B cell (primary cell): ENCODE data around the gene NTM. TPM values are rescaled to one million over a fixed set of nuclear protein-coding genes. Genes with fewer than 3 reads are reported as not detected.

Experiments
- ATAC-seq: fragments of 200-7000 bp; cut with Tn5 transposase; one replicate; pipeline ENCODE4 v1.10.0; 2021; ENCODE audit warnings: low read depth, mild to moderate bottlenecking, moderate number of reproducible peaks, moderate library complexity
- CTCF ChIA-PET: fragments of 350-600 bp; sonication (Branson Sonifier 250); formaldehyde crosslinking; loops from one replicate; lab custom pipeline; 2021; ENCODE audit warnings: antibody characterized with exemption, inconsistent platforms; lab: Charles Lee
- POLR2A ChIA-PET: fragments of 350-600 bp; sonication (Branson Sonifier 250); formaldehyde crosslinking; loops from one replicate; lab custom pipeline; 2021; ENCODE audit warnings: antibody characterized with exemption; lab: Charles Lee
- DNase-seq: peaks from one replicate; pipeline ENCODE4 v3.0.0; 2013
- H2AFZ ChIP-seq: 2 replicates; pipeline ENCODE4 v1.6.1; 2012; ENCODE audit warnings: mild to moderate bottlenecking, low read depth, low read length; ENCODE audit not compliant: insufficient read depth, poor library complexity, severe bottlenecking
- H3K27ac ChIP-seq, 2 donors: 1 replicate in 1 of 2; 2 replicates in 1 of 2; pipeline ENCODE4 v1.5.1; 2012 to 2013; ENCODE audit warnings: low read length in 2 of 2, mild to moderate bottlenecking in 2 of 2, moderate library complexity in 1 of 2
- H3K27me3 ChIP-seq, 4 experiments: fragments of 200-600 bp in 1 of 4; sonication (generic) in 1 of 4; replicated peaks in 1 of 4; 1 replicate in 2 of 4; 2 replicates in 2 of 4; pipeline versions ENCODE4 v1.6.1 to v1.7.0; 2013 to 2016; ENCODE audit warnings: low read length in 3 of 4, mild to moderate bottlenecking in 2 of 4, mixed read lengths in 1 of 4, moderate library complexity in 1 of 4; ENCODE audit not compliant: insufficient read depth in 4 of 4, control insufficient read depth in 3 of 4; ENCODE audit errors: control extremely low read depth in 1 of 4
- H3K36me3 ChIP-seq, 2 experiments: replicated peaks in 1 of 2; 1 replicate in 1 of 2; 2 replicates in 1 of 2; pipeline versions ENCODE4 v1.6.1 to v1.7.1; 2013; ENCODE audit warnings: low read length in 1 of 2; ENCODE audit not compliant: insufficient read depth in 2 of 2, control insufficient read depth in 1 of 2; ENCODE audit errors: control extremely low read depth in 1 of 2, extremely low read depth in 1 of 2
- H3K4me1 ChIP-seq, 2 donors: fragments of 200-600 bp in 1 of 2; sonication (generic) in 1 of 2; 1 replicate in 1 of 2; 2 replicates in 1 of 2; pipeline versions ENCODE4 v1.5.1 to v1.6.1; 2013 to 2017; ENCODE audit warnings: low read length in 2 of 2; ENCODE audit not compliant: control insufficient read depth in 2 of 2, insufficient read depth in 2 of 2
- H3K4me2 ChIP-seq: replicated peaks from 2 replicates; pipeline ENCODE3; 2012; ENCODE audit warnings: mild to moderate bottlenecking, low read depth, low read length; ENCODE audit not compliant: poor library complexity, severe bottlenecking
- H3K4me3 ChIP-seq, 5 experiments: fragments of 200-600 bp in 1 of 5; sonication (generic) in 1 of 5; 1 replicate in 3 of 5; 2 replicates in 2 of 5; pipeline versions ENCODE4 v1.5.1 to v1.7.0; 2011 to 2016; ENCODE audit warnings: low read length in 4 of 5, mild to moderate bottlenecking in 4 of 5, low read depth in 2 of 5, control low read depth in 1 of 5, moderate library complexity in 1 of 5; ENCODE audit not compliant: insufficient read depth in 1 of 5; ENCODE audit errors: control extremely low read depth in 1 of 5, extremely low read depth in 1 of 5
- H3K79me2 ChIP-seq: fragments of 200-600 bp; sonication (generic); one replicate; pipeline ENCODE4 v1.6.0; 2016; ENCODE audit warnings: low read length; ENCODE audit not compliant: control insufficient read depth, insufficient read depth
- H3K9ac ChIP-seq: fragments of 200-600 bp; sonication (generic); 2 replicates; pipeline ENCODE4 v1.6.1; 2017; ENCODE audit warnings: mild to moderate bottlenecking, low read length, moderate library complexity
- H3K9me3 ChIP-seq, 3 donors: one replicate each; pipeline versions ENCODE4 v1.6.1 to v1.7.1; 2013; ENCODE audit warnings: low read length in 2 of 3; ENCODE audit not compliant: control insufficient read depth in 2 of 3, insufficient read depth in 1 of 3; ENCODE audit errors: control extremely low read depth in 1 of 3
- H4K20me1 ChIP-seq: 2 replicates; pipeline ENCODE4 v1.6.0; 2012; ENCODE audit warnings: mild to moderate bottlenecking, low read length; ENCODE audit not compliant: insufficient read depth, control insufficient read depth, poor library complexity, severe bottlenecking
- H3K27ac Mint-ChIP-seq: one replicate; pipeline ENCODE4 v1.8.0; 2021; ENCODE audit warnings: mixed read lengths
- H3K27me3 Mint-ChIP-seq: one replicate; pipeline ENCODE4 v1.8.0; 2021; ENCODE audit warnings: mixed read lengths
- H3K4me1 Mint-ChIP-seq: one replicate; pipeline ENCODE4 v1.8.0; 2021; ENCODE audit warnings: mixed read lengths
- H3K4me3 Mint-ChIP-seq: one replicate; pipeline ENCODE4 v1.8.0; 2021; ENCODE audit warnings: mixed read lengths
- H3K9me3 Mint-ChIP-seq: one replicate; pipeline ENCODE4 v1.8.0; 2022; ENCODE audit warnings: mixed read lengths; ENCODE audit not compliant: insufficient read depth
- EZH2 ChIP-seq: IDR thresholded peaks from 2 replicates; pipeline ENCODE4 v1.6.1; 2012; ENCODE audit warnings: borderline replicate concordance, low read depth, mild to moderate bottlenecking, moderate library complexity, low read length; ENCODE audit not compliant: insufficient read depth, poor library complexity, severe bottlenecking
- WGBS: methylation state at CpG from one replicate; pipeline ENCODE4 v1.1.5; 2013; ENCODE audit warnings: missing lambda C conversion rate; ENCODE audit not compliant: insufficient coverage; 5-methylcytosine and 5-hydroxymethylcytosine counted together
- intact Hi-C: fragments of 100-400 bp; cut with micrococcal nuclease; formaldehyde crosslinking; loops from one replicate; pipeline ENCODE4 v1.10.0; 2022
- polyA plus RNA-seq: library from polyadenylated mRNA; depleted of rRNA; stranded (reverse); fragments of >200 nt; gene quantifications from 2 replicates; pipeline ENCODE4 v1.2.3, GENCODE V29; 2012
- total RNA-seq, 2 donors: library from RNA; stranded (reverse); fragments of 120-200 nt in 1 of 2; gene quantifications; 1 replicate in 1 of 2; 2 replicates in 1 of 2; pipeline versions ENCODE4 v1.2.3 to v1.2.4, GENCODE V29; 2013 to 2022
- TF ChIP-seq, protein P1 (sequence below): fragments of 200-600 bp; IDR thresholded peaks from one replicate; pipeline ENCODE4 v1.8.0; 2022; ENCODE audit warnings: antibody characterized with exemption, mild to moderate bottlenecking

Gene NTM
- total and polyA plus RNA-seq, 2 donors (not counting 1 experiment from before 2014, with no cell fraction given), result not detected

DNA sequence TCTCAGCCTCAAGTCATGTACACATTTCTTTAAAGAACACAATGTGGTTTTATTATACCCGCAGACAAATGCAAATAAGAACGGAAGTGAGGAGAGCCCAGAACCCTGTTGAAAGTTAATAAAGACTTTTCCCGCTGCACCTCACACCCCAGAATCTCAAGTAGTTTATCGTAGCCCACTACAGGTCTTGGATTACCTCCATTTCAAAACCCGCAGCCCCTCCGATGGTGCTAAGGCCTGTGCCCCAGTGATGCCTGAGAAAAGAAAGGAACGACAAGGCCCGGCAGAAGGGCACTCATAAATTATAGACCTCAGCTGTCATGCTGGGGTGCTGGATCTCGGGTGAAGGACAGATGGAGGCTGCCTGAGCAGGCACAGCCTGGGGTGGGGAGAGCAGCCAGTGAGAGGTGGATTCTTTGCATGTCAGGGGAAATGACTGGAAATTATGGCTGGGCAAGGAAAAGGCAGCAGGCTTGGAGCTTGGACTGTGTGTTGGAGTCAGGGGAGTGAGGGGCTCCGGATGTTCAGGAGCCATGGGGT, 354.1 kb downstream of the NTM start:
- H3K4me1 Mint-ChIP-seq, result no peaks in the 10 kb centered on the region
- ChIA-PET CTCF (no interaction called here), POLR2A (no interaction called here)
- Histone ChIP-seq H4K20me1 (no peaks in the 10 kb centered on the region), H3K9me3 (peaks cover 0 to 8% (median 0%) of the 10 kb centered on the region in 3 donors), H3K4me3 (no peak overlapping the region), H3K4me1 (no peaks in the 10 kb centered on the region), H3K36me3 (no peaks in the 10 kb centered on the region), H3K27ac (no peak overlapping the region), H3K4me2 (no peak overlapping the region), H3K9ac (no peak overlapping the region), H3K79me2 (no peaks in the 10 kb centered on the region), H3K27me3 (no peaks in the 10 kb centered on the region), H2AFZ (no peak overlapping the region)
- H3K4me3 Mint-ChIP-seq, result no peak overlapping the region
- H3K27ac Mint-ChIP-seq, result no peak overlapping the region
- ATAC-seq (no peak), DNase-seq (no peak)
- no peaks in the 10 kb centered on the region for H3K27me3 Mint-ChIP-seq
- peaks cover 2% of the 10 kb centered on the region for H3K9me3 Mint-ChIP-seq
- intact Hi-C loops, result no loop called here
- TF ChIP-seq EZH2, result no peak
- TF ChIP-seq, protein P1, sequence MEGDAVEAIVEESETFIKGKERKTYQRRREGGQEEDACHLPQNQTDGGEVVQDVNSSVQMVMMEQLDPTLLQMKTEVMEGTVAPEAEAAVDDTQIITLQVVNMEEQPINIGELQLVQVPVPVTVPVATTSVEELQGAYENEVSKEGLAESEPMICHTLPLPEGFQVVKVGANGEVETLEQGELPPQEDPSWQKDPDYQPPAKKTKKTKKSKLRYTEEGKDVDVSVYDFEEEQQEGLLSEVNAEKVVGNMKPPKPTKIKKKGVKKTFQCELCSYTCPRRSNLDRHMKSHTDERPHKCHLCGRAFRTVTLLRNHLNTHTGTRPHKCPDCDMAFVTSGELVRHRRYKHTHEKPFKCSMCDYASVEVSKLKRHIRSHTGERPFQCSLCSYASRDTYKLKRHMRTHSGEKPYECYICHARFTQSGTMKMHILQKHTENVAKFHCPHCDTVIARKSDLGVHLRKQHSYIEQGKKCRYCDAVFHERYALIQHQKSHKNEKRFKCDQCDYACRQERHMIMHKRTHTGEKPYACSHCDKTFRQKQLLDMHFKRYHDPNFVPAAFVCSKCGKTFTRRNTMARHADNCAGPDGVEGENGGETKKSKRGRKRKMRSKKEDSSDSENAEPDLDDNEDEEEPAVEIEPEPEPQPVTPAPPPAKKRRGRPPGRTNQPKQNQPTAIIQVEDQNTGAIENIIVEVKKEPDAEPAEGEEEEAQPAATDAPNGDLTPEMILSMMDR, result no peak
- 81% methylated on average over 7 of the region's 10 CpGs for WGBS

DNA sequence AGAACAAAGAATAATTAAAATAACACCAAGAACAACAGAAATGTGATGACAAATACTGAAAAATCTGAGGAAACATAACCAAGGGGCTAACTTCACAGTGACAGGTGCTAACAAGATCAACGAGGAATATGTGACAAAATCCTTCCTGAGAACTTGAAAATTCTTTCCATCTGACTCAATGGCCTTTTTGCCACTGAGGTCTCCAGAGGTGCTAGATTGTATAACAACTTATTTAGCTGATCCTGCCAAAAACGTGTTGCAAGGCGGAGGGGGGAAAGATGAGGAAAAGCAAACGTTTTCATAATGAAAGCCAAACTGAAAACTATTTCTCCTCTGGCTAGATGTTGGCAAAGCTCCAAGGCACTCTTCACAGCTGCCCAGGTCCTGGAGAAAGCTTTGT, 364.5 kb downstream of the NTM start:
- H3K79me2 ChIP-seq, result no peaks in the 10 kb centered on the region
- WGBS, result 100% methylated on average over 1 of the region's 4 CpGs
- no peak for DNase-seq
- no peaks in the 10 kb centered on the region for H4K20me1 ChIP-seq
- no peak overlapping the region for H2AFZ ChIP-seq
- no peak overlapping the region for H3K4me2 ChIP-seq
- H3K27ac ChIP-seq, result no peak overlapping the region
- H3K27ac Mint-ChIP-seq, result no peak overlapping the region
- H3K36me3 ChIP-seq, result no peaks in the 10 kb centered on the region
- no peak overlapping the region for H3K9ac ChIP-seq
- H3K27me3 ChIP-seq, result no peaks in the 10 kb centered on the region
- peaks cover 0 to 3% (median 0%) of the 10 kb centered on the region in 3 donors for H3K9me3 ChIP-seq
- intact Hi-C loops, result no loop called here
- H3K4me3 ChIP-seq, result no peak overlapping the region
- ChIA-PET CTCF (no interaction called here), POLR2A (no interaction called here)
- H3K9me3 Mint-ChIP-seq, result peaks cover 2% of the 10 kb centered on the region
- H3K4me1 ChIP-seq, result no peaks in the 10 kb centered on the region
- peaks cover 3% of the 10 kb centered on the region for H3K27me3 Mint-ChIP-seq
- H3K4me1 Mint-ChIP-seq, result no peaks in the 10 kb centered on the region
- ATAC-seq, result no peak
- TF ChIP-seq, protein P1, result no peak
- TF ChIP-seq EZH2, result no peak
- no peak overlapping the region for H3K4me3 Mint-ChIP-seq
